Measurements from ENCODE around the gene CDK4. TPM values are rescaled to one million over a fixed set of nuclear protein-coding genes. Genes with fewer than 3 reads are reported as not detected.

The CDK4 gene
- total and polyA plus RNA-seq, 2 of the 13 experiments (the other 11 are each of a cell fraction or from before 2014, with no cell fraction given): 191 to 209 TPM

GRCh38 chr12:57771873-57772428, 19.8 kb upstream of the CDK4 start, which contains the start of gene METTL1 (continued):
- TF ChIP-seq ZNF788 (CRISPR knock-in tag; IDR thresholded peaks at IDR 0.05; ENCODE audit: borderline replicate concordance): peak; percentile 81; the same call in 1 of the 2 replicates
- TF ChIP-seq RELA (CRISPR knock-in tag; IDR thresholded peaks at IDR 0.05): no peak; the same call in 1 of the 2 replicates
- peak; percentile 92 for TF ChIP-seq POGK (CRISPR knock-in tag; conservative IDR thresholded peaks at IDR 0.05)
- TF ChIP-seq PAX8 (CRISPR knock-in tag; IDR thresholded peaks at IDR 0.05; ENCODE audit: borderline replicate concordance): peak; percentile 79; the same call in 1 of the 2 replicates
- no peak; the same call in 1 of the 2 replicates for TF ChIP-seq CBX5 (CRISPR knock-in tag; IDR thresholded peaks at IDR 0.05; ENCODE audit: borderline replicate concordance)
- TF ChIP-seq ZFP62 (CRISPR knock-in tag; IDR thresholded peaks at IDR 0.05): no peak
- no peak for TF ChIP-seq ZNF512 (CRISPR knock-in tag; IDR thresholded peaks at IDR 0.05)
- no peak; the same call in 1 of the 2 replicates for TF ChIP-seq NR2F6 (IDR thresholded peaks at IDR 0.05)
- peak; percentile 35; the same call in 1 of the 2 replicates for TF ChIP-seq NR2F6 (CRISPR knock-in tag; IDR thresholded peaks at IDR 0.05)
- no peak for TF ChIP-seq E2F2 (CRISPR knock-in tag; IDR thresholded peaks at IDR 0.05; ENCODE audit: borderline replicate concordance)
- no peak for TF ChIP-seq KAT7 (CRISPR knock-in tag; IDR thresholded peaks at IDR 0.05; ENCODE audit: borderline replicate concordance)
- no peak for TF ChIP-seq ZNF496 (CRISPR knock-in tag; IDR thresholded peaks at IDR 0.05; ENCODE audit: insufficient replicate concordance)
- TF ChIP-seq ZNF670 (CRISPR knock-in tag; IDR thresholded peaks at IDR 0.05; ENCODE audit: borderline replicate concordance): no peak; the same call in 1 of the 2 replicates
- peak; percentile 66 for TF ChIP-seq CBFB (CRISPR knock-in tag; IDR thresholded peaks at IDR 0.05)
- TF ChIP-seq CENPX (CRISPR knock-in tag; IDR thresholded peaks at IDR 0.05): no peak
- TF ChIP-seq KLF13 (CRISPR knock-in tag; IDR thresholded peaks at IDR 0.05): no peak
- no peak for TF ChIP-seq ZFP41 (CRISPR knock-in tag; IDR thresholded peaks at IDR 0.05; ENCODE audit: borderline replicate concordance)
- TF ChIP-seq AFF4 (CRISPR knock-in tag; IDR thresholded peaks at IDR 0.05): no peak
- no peak for TF ChIP-seq FIP1L1 (IDR thresholded peaks at IDR 0.05; ENCODE audit: borderline replicate concordance, insufficient read depth, low read depth, low read length)
- TF ChIP-seq SNAI1 (CRISPR knock-in tag; IDR thresholded peaks at IDR 0.05; ENCODE audit: borderline replicate concordance): 0 out of 2 replicates have a peak, but pooled peaks have one; percentile 22
- no peak for TF ChIP-seq ZNF484 (CRISPR knock-in tag; IDR thresholded peaks at IDR 0.05; ENCODE audit: borderline replicate concordance, low read depth)
- TF ChIP-seq SSRP1 (CRISPR knock-in tag; IDR thresholded peaks at IDR 0.05): no peak
- peak; percentile 81 for TF ChIP-seq ZSCAN9 (CRISPR knock-in tag; IDR thresholded peaks at IDR 0.05; ENCODE audit: borderline replicate concordance)
